H1 (cell line): ENCODE measurements around the gene LGI4. TPM values are rescaled to one million over a fixed set of nuclear protein-coding genes. Genes with fewer than 3 reads are reported as not detected.
A peak's percentile ranks its signal among the peaks of the same experiment; 100 is the strongest.

ENCODE experiments used
- CTCF ChIA-PET: fragments of 300-600 bp; sonication (Branson Sonifier 250); formaldehyde crosslinking; loops from one replicate; lab custom pipeline; 2021; ENCODE audit not compliant: partially characterized antibody; lab: Charles Lee
- POLR2A ChIA-PET: fragments of 300-600 bp; sonication (Branson Sonifier 250); formaldehyde crosslinking; loops from one replicate; lab custom pipeline; 2021; ENCODE audit warnings: inconsistent platforms; ENCODE audit not compliant: partially characterized antibody; lab: Charles Lee
- DNase-seq, 2 experiments: peaks; one replicate each; pipeline versions ENCODE4 v3.0.0 to v3.0.0-alpha.2; 2010 to 2022; ENCODE audit warnings: low spot score in 2 of 2, low read depth in 1 of 2, mixed read lengths in 1 of 2
- FAIRE-seq: peaks from 2 replicates; lab custom pipeline; 2011; peaks lifted over from hg19 to GRCh38; lab: Jason Lieb, UNC
- H2AFZ ChIP-seq: 2 replicates; pipeline ENCODE4 v1.8.1; 2012; ENCODE audit warnings: low read length, inconsistent platforms
- H2AK5ac ChIP-seq: 2 replicates; pipeline ENCODE4 v1.6.1; 2013; ENCODE audit warnings: low read depth, low read length
- H2BK120ac ChIP-seq: replicated peaks from 2 replicates; pipeline ENCODE3; 2013; ENCODE audit warnings: low read depth, low read length, inconsistent platforms
- H2BK12ac ChIP-seq: 2 replicates; pipeline ENCODE4 v1.6.1; 2013; ENCODE audit warnings: low read depth, low read length
- H2BK15ac ChIP-seq: 2 replicates; pipeline ENCODE4 v1.6.1; 2013; ENCODE audit warnings: low read length
- H2BK20ac ChIP-seq: 2 replicates; pipeline ENCODE4 v1.6.1; 2013; ENCODE audit warnings: low read length
- H2BK5ac ChIP-seq: 2 replicates; pipeline ENCODE4 v1.6.1; 2013; ENCODE audit warnings: low read depth, low read length
- H3K14ac ChIP-seq: 2 replicates; pipeline ENCODE4 v1.6.1; 2013; ENCODE audit warnings: inconsistent platforms; ENCODE audit not compliant: insufficient read length
- H3K18ac ChIP-seq: 2 replicates; pipeline ENCODE4 v1.6.1; 2013; ENCODE audit warnings: low read length; ENCODE audit errors: extremely low read depth
- H3K23ac ChIP-seq: 2 replicates; pipeline ENCODE4 v1.6.1; 2013; ENCODE audit warnings: inconsistent platforms; ENCODE audit not compliant: insufficient read length
- H3K23me2 ChIP-seq: 2 replicates; pipeline ENCODE4 v1.6.1; 2013; ENCODE audit warnings: low read depth, low read length
- H3K27ac ChIP-seq: 2 replicates; pipeline ENCODE4 v1.6.1; 2011; ENCODE audit warnings: low read depth, low read length, inconsistent platforms
- H3K27me3 ChIP-seq, 4 experiments: replicated peaks in 1 of 4; 1 replicate in 1 of 4; 2 replicates in 3 of 4; pipeline versions ENCODE4 v1.6.1 to v1.8.1; 2011 to 2013; ENCODE audit warnings: low read length in 3 of 4, mild to moderate bottlenecking in 3 of 4, inconsistent platforms in 2 of 4, mixed read lengths in 2 of 4, moderate library complexity in 1 of 4; ENCODE audit not compliant: control insufficient read depth in 3 of 4, insufficient read depth in 3 of 4; ENCODE audit errors: extremely low read depth in 1 of 4
- H3K36me3 ChIP-seq, 4 experiments: 2 replicates each; pipeline versions ENCODE4 v1.6.1 to v1.8.1; 2011 to 2013; ENCODE audit warnings: mild to moderate bottlenecking in 4 of 4, low read length in 3 of 4, moderate library complexity in 2 of 4, control low read depth in 1 of 4, inconsistent platforms in 1 of 4; ENCODE audit not compliant: insufficient read depth in 4 of 4, control insufficient read depth in 2 of 4
- H3K4ac ChIP-seq: replicated peaks from 2 replicates; pipeline ENCODE3; 2013; ENCODE audit warnings: low read length, low read depth, mixed read lengths, inconsistent platforms; ENCODE audit not compliant: insufficient read length
- H3K4me1 ChIP-seq, 4 experiments: replicated peaks in 1 of 4; 1 replicate in 1 of 4; 2 replicates in 3 of 4; pipeline versions ENCODE4 v1.6.1 to v1.8.1; 2011 to 2013; ENCODE audit warnings: low read length in 3 of 4, inconsistent platforms in 2 of 4, mixed read lengths in 1 of 4; ENCODE audit not compliant: insufficient read depth in 4 of 4, control insufficient read depth in 3 of 4
- H3K4me2 ChIP-seq, 2 experiments: 2 replicates each; pipeline versions ENCODE4 v1.6.1 to v1.8.1; 2011 to 2013; ENCODE audit warnings: low read depth in 2 of 2, low read length in 2 of 2, control low read depth in 1 of 2, inconsistent platforms in 1 of 2, mild to moderate bottlenecking in 1 of 2; ENCODE audit not compliant: insufficient read depth in 1 of 2
- H3K4me3 ChIP-seq, 4 experiments: fragments of 200-600, 300-600 bp in 1 of 4; sonication (generic), shearing (Covaris generic), sonication (Bioruptor Twin) in 1 of 4; 2 replicates each; pipeline versions ENCODE4 v1.5.1 to v1.8.1; 2011 to 2016; ENCODE audit warnings: low read length in 4 of 4, low read depth in 3 of 4, control low read depth in 2 of 4, inconsistent platforms in 2 of 4, mild to moderate bottlenecking in 2 of 4, mixed read lengths in 1 of 4, moderate library complexity in 1 of 4; ENCODE audit not compliant: insufficient read depth in 2 of 4; ENCODE audit errors: extremely low read depth in 1 of 4
- H3K56ac ChIP-seq: replicated peaks from 2 replicates; pipeline ENCODE3; 2013; ENCODE audit warnings: low read depth, mild to moderate bottlenecking, mixed read lengths, low read length, inconsistent platforms; ENCODE audit not compliant: insufficient read length
- H3K79me1 ChIP-seq: 2 replicates; pipeline ENCODE4 v1.6.1; 2013; ENCODE audit warnings: low read depth, low read length, control low read depth
- H3K79me2 ChIP-seq, 2 experiments: 2 replicates each; pipeline versions ENCODE4 v1.6.1 to v1.8.1; 2012 to 2013; ENCODE audit warnings: low read length in 2 of 2, mild to moderate bottlenecking in 2 of 2, inconsistent platforms in 1 of 2; ENCODE audit not compliant: insufficient read depth in 2 of 2, control insufficient read depth in 1 of 2
- H3K9ac ChIP-seq, 4 experiments: replicated peaks in 1 of 4; 1 replicate in 1 of 4; 2 replicates in 3 of 4; pipeline versions ENCODE4 v1.6.1 to v1.8.1; 2011 to 2013; ENCODE audit warnings: low read depth in 3 of 4, low read length in 3 of 4, control low read depth in 2 of 4, mild to moderate bottlenecking in 2 of 4, moderate library complexity in 2 of 4, inconsistent platforms in 1 of 4; ENCODE audit errors: extremely low read depth in 1 of 4
- H3K9me3 ChIP-seq, 2 experiments: 2 replicates each; pipeline versions ENCODE4 v1.6.1 to v1.8.1; 2012 to 2013; ENCODE audit warnings: mild to moderate bottlenecking in 2 of 2, moderate library complexity in 2 of 2, control low read depth in 1 of 2, inconsistent platforms in 1 of 2, low read depth in 1 of 2, low read length in 1 of 2, mixed read lengths in 1 of 2; ENCODE audit not compliant: insufficient read depth in 2 of 2
- H4K20me1 ChIP-seq, 2 experiments: replicated peaks in 1 of 2; 2 replicates each; pipeline versions ENCODE3 to v1.8.1; 2011 to 2013; ENCODE audit warnings: inconsistent platforms in 2 of 2, low read length in 2 of 2, mild to moderate bottlenecking in 1 of 2; ENCODE audit not compliant: insufficient read depth in 2 of 2, control insufficient read depth in 1 of 2
- H4K5ac ChIP-seq: 2 replicates; pipeline ENCODE4 v1.6.1; 2013; ENCODE audit warnings: low read length, low read depth, mixed read lengths, inconsistent platforms; ENCODE audit not compliant: insufficient read length
- H4K8ac ChIP-seq: 2 replicates; pipeline ENCODE4 v1.8.0; 2013; ENCODE audit warnings: mild to moderate bottlenecking, moderate library complexity, low read length, inconsistent platforms; ENCODE audit not compliant: insufficient read depth; ENCODE audit errors: extremely low read depth
- H4K91ac ChIP-seq: replicated peaks from 2 replicates; pipeline ENCODE3; 2013; ENCODE audit warnings: low read length, mixed read lengths, inconsistent platforms; ENCODE audit not compliant: insufficient read length
- BRCA1 ChIP-seq: IDR thresholded peaks from 2 replicates; pipeline ENCODE4 v1.6.1; 2012; ENCODE audit warnings: low read depth, low read length, improper control_type of control experiment
- EGR1 ChIP-seq: IDR thresholded peaks from 2 replicates; pipeline ENCODE4 v1.6.1; 2011; ENCODE audit warnings: low read depth, low read length, borderline replicate concordance
- EZH2 ChIP-seq: fragments of 200-600 bp; sonication (generic); IDR thresholded peaks from 2 replicates; pipeline ENCODE4 v1.7.1; 2012; ENCODE audit warnings: low read depth, mild to moderate bottlenecking, moderate library complexity, low read length, inconsistent platforms; ENCODE audit not compliant: severe bottlenecking
- KDM1A ChIP-seq: fragments of 200-600, 300-600 bp; sonication (generic); IDR thresholded peaks from 2 replicates; pipeline ENCODE4 v1.7.1; 2016; ENCODE audit warnings: mild to moderate bottlenecking, low read length, borderline replicate concordance
- POLR2AphosphoS5 ChIP-seq: IDR thresholded peaks from 2 replicates; pipeline ENCODE4 v1.6.1; 2011; ENCODE audit warnings: low read depth, low read length
- SP4 ChIP-seq: IDR thresholded peaks from 2 replicates; pipeline ENCODE4 v1.6.1; 2012; ENCODE audit warnings: low read length, inconsistent platforms
- SUZ12 ChIP-seq: fragments of 200-600 bp; sonication (generic); IDR thresholded peaks from 2 replicates; pipeline ENCODE4 v1.6.1; 2012; ENCODE audit warnings: mild to moderate bottlenecking, inconsistent platforms, low read length, moderate library complexity, mixed read lengths
- TCF12 ChIP-seq: IDR thresholded peaks from 2 replicates; pipeline ENCODE4 v1.6.1; 2011; ENCODE audit warnings: low read depth, mild to moderate bottlenecking, low read length
- ZNF274 ChIP-seq: IDR thresholded peaks from 2 replicates; pipeline ENCODE4 v1.7.0; 2012; ENCODE audit warnings: low read length, borderline replicate concordance; ENCODE audit errors: extremely low read depth
- WGBS, 2 experiments: shearing (Covaris generic) in 1 of 2; methylation state at CpG; one replicate each; pipeline versions ENCODE4 v1.1.6 to v1.1.7; 2013 to 2015; ENCODE audit warnings: low lambda C conversion rate in 2 of 2, mixed read lengths in 2 of 2, inconsistent platforms in 1 of 2, low coverage in 1 of 2, missing lambda C conversion rate in 1 of 2; ENCODE audit not compliant: insufficient replicate concordance in 2 of 2, insufficient coverage in 1 of 2, insufficient read length in 1 of 2; ENCODE audit errors: extremely low coverage in 1 of 2, missing lambda C conversion rate in 1 of 2; 5-methylcytosine and 5-hydroxymethylcytosine counted together
- polyA plus RNA-seq, 7 experiments: library from polyadenylated mRNA; depleted of rRNA in 3 of 7; stranded (reverse) in 5 of 7; unstranded in 2 of 7; fragments of >200 nt in 5 of 7; fragments of 200-250 nt in 2 of 7; gene quantifications; 1 replicate in 5 of 7; 2 replicates in 1 of 7; 4 replicates in 1 of 7; pipeline versions ENCODE4 v1.2.1 to v1.2.3, GENCODE V29; 2011 to 2013; ENCODE audit warnings: missing spikeins in 2 of 7, mixed read lengths in 2 of 7
- total RNA-seq: library from RNA; stranded (reverse); fragmentation: NEBNext Ultra II Directional; extraction: Animal tissue kit (Norgen Biotek cat#: 25700); gene quantifications from 2 replicates; pipeline ENCODE4 v1.2.1, GENCODE V29; 2021
- TF ChIP-seq, protein P1 (sequence below), 3 experiments: IDR thresholded peaks; 1 replicate in 2 of 3; 2 replicates in 1 of 3; pipeline versions ENCODE4 v1.5.1 to v1.6.1; 2011; ENCODE audit warnings: low read length in 3 of 3, mild to moderate bottlenecking in 3 of 3, inconsistent platforms in 2 of 3, low read depth in 1 of 3, moderate library complexity in 1 of 3; ENCODE audit not compliant: insufficient read depth in 1 of 3; ENCODE audit errors: control extremely low read depth in 1 of 3

LGI4 gene
- total and polyA plus RNA-seq, 2 of the 8 experiments (the other 6 are each of a cell fraction or from before 2014, with no cell fraction given), result 2.0 to 8.2 TPM

DNA sequence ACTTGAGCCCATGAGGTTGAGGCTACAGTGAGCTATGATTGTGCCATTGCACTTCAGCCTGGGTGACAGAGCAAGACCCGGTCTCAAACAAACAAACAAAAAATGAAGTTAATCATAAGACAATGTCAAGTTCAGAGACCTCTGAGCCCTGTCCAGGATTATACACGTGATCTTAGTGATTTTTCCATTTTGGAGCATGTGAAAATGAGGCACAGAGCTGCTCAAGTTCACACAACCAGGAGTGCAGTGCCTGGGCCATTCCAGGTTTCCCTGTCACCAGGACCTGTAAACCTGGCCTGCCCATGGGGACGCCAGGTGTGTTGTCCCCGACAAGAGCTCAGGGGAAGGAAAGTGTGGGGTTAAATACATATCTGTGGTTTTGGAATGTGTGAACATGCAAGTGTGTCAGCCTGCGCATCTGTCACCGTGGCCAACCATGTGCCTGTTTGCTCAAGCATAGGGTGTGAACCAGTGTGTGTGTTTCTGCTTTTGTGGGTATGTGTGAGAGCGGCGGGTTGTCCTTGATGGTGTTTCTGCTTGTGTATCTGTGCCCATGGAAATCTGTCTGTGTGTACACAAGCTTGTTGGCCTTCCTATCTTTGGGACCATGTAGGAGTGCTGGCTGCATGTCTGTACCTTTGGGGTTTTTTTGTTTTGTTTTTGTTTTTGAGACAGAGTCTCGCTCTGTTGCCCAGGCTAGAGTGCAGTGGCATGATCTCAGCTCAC is 2.3 kb upstream of the LGI4 start:
- Histone ChIP-seq H3K79me2 (no peaks in the 10 kb centered on the region), H4K91ac (peak overlapping the region; percentile 11), H2BK12ac (no peak overlapping the region), H3K23ac (no peak overlapping the region), H4K5ac (no peak overlapping the region), H3K4me3 (no peak overlapping the region), H3K4me1 (peaks cover 3 to 26% (median 19%) of the 10 kb centered on the region in 4 experiments; a peak in 6 of 7 replicates), H3K18ac (no peak overlapping the region), H4K20me1 (no peaks in the 10 kb centered on the region), H3K36me3 (no peaks in the 10 kb centered on the region), H4K8ac (no peak overlapping the region), H3K9ac (no peak overlapping the region), H3K9me3 (no peaks in the 10 kb centered on the region), H2BK20ac (no peak overlapping the region), H2BK120ac (no peak overlapping the region), H3K27ac (no peak overlapping the region), H3K23me2 (peaks cover 14% of the 10 kb centered on the region), H3K14ac (no peak overlapping the region), H3K79me1 (no peaks in the 10 kb centered on the region), H3K27me3 (peaks cover 0 to 3% (median 1%) of the 10 kb centered on the region in 4 experiments; a peak in 3 of 7 replicates), H3K56ac (no peak overlapping the region), H2AK5ac (no peak overlapping the region), H2BK5ac (no peak overlapping the region), H3K4me2 (no peak overlapping the region), H2AFZ (no peak overlapping the region), H3K4ac (no peak overlapping the region), H2BK15ac (no peak overlapping the region)
- TF ChIP-seq EGR1 (no peak), POLR2AphosphoS5 (no peak), TCF12 (no peak), SUZ12 (no peak), KDM1A (no peak), BRCA1 (no peak), ZNF274 (no peak), EZH2 (no peak), SP4 (no peak)
- TF ChIP-seq, protein P1, sequence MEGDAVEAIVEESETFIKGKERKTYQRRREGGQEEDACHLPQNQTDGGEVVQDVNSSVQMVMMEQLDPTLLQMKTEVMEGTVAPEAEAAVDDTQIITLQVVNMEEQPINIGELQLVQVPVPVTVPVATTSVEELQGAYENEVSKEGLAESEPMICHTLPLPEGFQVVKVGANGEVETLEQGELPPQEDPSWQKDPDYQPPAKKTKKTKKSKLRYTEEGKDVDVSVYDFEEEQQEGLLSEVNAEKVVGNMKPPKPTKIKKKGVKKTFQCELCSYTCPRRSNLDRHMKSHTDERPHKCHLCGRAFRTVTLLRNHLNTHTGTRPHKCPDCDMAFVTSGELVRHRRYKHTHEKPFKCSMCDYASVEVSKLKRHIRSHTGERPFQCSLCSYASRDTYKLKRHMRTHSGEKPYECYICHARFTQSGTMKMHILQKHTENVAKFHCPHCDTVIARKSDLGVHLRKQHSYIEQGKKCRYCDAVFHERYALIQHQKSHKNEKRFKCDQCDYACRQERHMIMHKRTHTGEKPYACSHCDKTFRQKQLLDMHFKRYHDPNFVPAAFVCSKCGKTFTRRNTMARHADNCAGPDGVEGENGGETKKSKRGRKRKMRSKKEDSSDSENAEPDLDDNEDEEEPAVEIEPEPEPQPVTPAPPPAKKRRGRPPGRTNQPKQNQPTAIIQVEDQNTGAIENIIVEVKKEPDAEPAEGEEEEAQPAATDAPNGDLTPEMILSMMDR (IDR thresholded peaks at IDR 0.05; ENCODE audit: control extremely low read depth in 1 of 3, insufficient read depth in 1 of 3, low read depth in 1 of 3, low read length in 3 of 3), result no peak
- DNase-seq, result no peak
- POLR2A ChIA-PET, result interaction anchor here (0.7 to 2.8 kb wide), 6 partner anchors 11 to 69 kb away, joined by 3 to 9 read pairs (median 5); no protein-coding TSS in a partner anchor
- CTCF ChIA-PET, result interaction anchor here (0.7 to 10.2 kb wide), 23 partner anchors 8 to 123 kb away, joined by 3 to 154 read pairs (median 6); partner anchors contain the start of genes FXYD3, FXYD5 and HPN
- 96% methylated on average over 9 of the region's 9 CpGs; no CpG with 5 or more reads in 1 of the 2 experiments for WGBS, 2 experiments
- no peak for FAIRE-seq
